ENCODE data around the gene OR51E1.

The OR51E1 gene

DNA sequence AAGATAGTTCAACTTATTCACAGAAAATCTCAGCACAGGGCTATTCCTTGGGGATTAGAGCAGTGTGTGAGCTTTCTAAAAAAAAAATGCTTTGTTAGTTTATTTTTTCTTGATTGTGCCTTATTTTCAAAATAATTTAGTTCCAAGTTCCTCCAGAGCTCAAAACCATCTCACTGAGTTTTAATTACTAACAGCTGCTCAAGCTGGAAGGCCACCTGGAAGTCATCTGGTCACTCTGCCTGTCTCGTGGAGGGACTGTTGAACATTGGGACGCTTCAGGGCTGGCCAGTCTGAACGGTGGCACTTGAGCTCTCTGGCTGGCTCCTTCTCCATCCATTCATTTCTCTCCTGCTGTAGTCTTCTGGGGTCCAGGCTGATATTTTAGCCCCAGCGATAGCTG, 4.0 kb downstream of the OR51E1 start:
- no peak overlapping the region for H3K4me3 ChIP-seq (ENCODE audit: low read length)
- DNase-seq (ENCODE audit: low read depth), result no peak
- TF ChIP-seq, protein P1, sequence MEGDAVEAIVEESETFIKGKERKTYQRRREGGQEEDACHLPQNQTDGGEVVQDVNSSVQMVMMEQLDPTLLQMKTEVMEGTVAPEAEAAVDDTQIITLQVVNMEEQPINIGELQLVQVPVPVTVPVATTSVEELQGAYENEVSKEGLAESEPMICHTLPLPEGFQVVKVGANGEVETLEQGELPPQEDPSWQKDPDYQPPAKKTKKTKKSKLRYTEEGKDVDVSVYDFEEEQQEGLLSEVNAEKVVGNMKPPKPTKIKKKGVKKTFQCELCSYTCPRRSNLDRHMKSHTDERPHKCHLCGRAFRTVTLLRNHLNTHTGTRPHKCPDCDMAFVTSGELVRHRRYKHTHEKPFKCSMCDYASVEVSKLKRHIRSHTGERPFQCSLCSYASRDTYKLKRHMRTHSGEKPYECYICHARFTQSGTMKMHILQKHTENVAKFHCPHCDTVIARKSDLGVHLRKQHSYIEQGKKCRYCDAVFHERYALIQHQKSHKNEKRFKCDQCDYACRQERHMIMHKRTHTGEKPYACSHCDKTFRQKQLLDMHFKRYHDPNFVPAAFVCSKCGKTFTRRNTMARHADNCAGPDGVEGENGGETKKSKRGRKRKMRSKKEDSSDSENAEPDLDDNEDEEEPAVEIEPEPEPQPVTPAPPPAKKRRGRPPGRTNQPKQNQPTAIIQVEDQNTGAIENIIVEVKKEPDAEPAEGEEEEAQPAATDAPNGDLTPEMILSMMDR (conservative IDR thresholded peaks at IDR 0.05; ENCODE audit: low read length), result no peak

GRCh38 chr11:4654635-4655369, 11.0 kb downstream of the OR51E1 start:
- no peak for DNase-seq (ENCODE audit: low read depth)
- TF ChIP-seq, protein P1 (conservative IDR thresholded peaks at IDR 0.05; ENCODE audit: low read length), result no peak
- H3K4me3 ChIP-seq (ENCODE audit: low read length), result no peak overlapping the region

DNA sequence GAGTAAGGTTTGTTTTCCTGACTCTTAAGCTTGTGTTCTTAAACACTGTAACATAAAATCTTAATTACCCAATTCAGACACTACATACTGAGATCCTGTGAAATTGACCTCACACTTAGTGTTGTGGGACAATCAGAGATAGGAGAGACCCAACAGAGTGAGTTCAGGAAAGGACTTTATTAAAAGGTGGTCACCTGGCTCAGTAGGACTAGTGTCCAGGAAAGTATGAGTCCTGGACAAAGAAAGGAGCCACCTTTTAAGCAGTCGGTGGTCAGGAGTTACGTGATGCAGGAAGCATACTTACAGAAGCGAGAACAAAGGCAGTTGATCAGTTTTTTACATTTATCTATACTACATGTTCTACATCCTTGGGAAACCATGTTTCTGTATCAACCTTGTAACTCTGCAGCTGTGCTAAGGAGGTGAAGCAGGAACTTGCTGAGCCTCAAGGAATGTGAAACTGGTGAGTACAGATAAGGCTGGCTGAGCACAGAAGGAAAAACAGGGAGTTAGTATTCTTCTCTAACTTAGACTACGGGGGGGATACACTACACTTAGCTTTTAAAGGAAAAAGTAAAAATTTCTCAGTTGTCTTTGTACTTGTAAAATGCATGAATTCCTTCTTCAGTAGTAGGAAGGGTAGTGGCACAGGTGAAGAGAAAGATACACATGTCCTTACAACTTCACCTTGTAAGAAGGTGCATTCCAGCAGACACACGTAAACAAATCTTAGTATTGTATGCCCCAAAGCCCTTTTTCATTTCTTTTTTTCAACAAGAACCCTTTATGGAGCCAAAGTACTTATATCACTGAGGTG, 15.1 kb downstream of the OR51E1 start:
- DNase-seq (ENCODE audit: low read depth), result no peak
- TF ChIP-seq, protein P1 (conservative IDR thresholded peaks at IDR 0.05; ENCODE audit: low read length), result no peak

DNA sequence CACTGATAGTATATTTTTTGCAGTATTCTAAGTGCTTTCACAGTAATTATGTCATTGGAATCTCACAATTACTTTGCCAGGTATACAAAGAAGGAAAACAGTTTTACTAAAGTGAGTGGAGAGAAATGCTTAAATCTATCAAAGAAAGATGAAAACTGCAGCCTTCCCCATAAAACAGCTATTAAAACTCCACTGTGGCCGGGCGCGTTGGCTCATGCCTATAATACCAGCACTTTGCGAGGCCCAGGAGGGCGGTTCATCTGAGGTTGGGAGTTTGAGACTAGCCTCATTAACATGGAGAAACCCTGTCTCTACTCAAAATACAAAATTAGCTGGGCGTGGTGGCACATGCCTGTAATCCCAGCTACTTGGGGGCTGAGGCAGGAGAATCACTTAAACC, 19.1 kb downstream of the OR51E1 start:
- TF ChIP-seq, protein P1 (conservative IDR thresholded peaks at IDR 0.05; ENCODE audit: low read length), result no peak
- H3K4me3 ChIP-seq (ENCODE audit: low read length), result no peak overlapping the region
- no peak for DNase-seq (ENCODE audit: low read depth)

More for the DNA sequence above, 15.1 kb downstream of the OR51E1 start:
- H3K4me3 ChIP-seq (ENCODE audit: low read length), result no peak overlapping the region

DNA sequence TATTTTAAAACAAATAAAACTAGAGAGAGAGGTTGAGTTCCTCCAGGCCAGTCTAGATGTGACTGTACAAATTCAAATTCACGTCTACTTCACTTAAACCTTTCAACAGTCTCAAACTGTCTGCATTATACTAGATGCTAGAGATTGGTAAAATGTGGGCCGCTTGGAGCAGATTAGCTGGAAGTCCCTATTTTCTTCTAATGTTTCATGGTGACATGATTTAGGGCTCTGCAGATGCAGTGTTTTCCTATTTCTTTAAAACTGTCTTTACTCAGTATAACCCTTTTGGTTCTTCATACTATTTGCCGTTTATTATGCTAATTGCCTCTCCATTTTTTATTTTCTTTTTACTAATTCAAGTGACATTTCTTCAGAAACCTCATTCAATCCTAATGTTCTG, 20.4 kb downstream of the OR51E1 start:
- no peak overlapping the region for H3K4me3 ChIP-seq (ENCODE audit: low read length)
- no peak for DNase-seq (ENCODE audit: low read depth)
- TF ChIP-seq, protein P1 (conservative IDR thresholded peaks at IDR 0.05; ENCODE audit: low read length), result no peak

- DNase-seq (ENCODE audit: low read depth), result no peak
- H3K4me3 ChIP-seq (ENCODE audit: low read length), result no peak overlapping the region
- TF ChIP-seq, protein P1 (conservative IDR thresholded peaks at IDR 0.05; ENCODE audit: low read length), result no peak
Observed at GRCh38 chr11:4664786-4665185, 21.0 kb downstream of the OR51E1 start.

- no peak for DNase-seq (ENCODE audit: low read depth)
- H3K4me3 ChIP-seq (ENCODE audit: low read length), result no peak overlapping the region
- TF ChIP-seq, protein P1 (conservative IDR thresholded peaks at IDR 0.05; ENCODE audit: low read length), result no peak
Observed at GRCh38 chr11:4665424-4665823, 21.6 kb downstream of the OR51E1 start.

Data from AG10803 (cell line).